NCI-H2196 (cell line): ENCODE measurements around the gene KCNIP2.

Experiments
- DNase-seq: peaks from one replicate; lab custom pipeline; 2025; ENCODE audit not compliant: unreplicated experiment; lab: John Stamatoyannopoulos, UW

Gene KCNIP2

GRCh38 chr10:101851411-101852116 is 8.0 kb upstream of the KCNIP2 start:
- DNase-seq = no peak

GRCh38 chr10:101850749-101851148 is 7.1 kb upstream of the KCNIP2 start:
- no peak for DNase-seq

- no peak for DNase-seq
Observed at GRCh38 chr10:101848894-101849351, 5.3 kb upstream of the KCNIP2 start.

GRCh38 chr10:101848408-101848807 is 4.8 kb upstream of the KCNIP2 start:
- DNase-seq = no peak

GRCh38 chr10:101845893-101846292 is 2.3 kb upstream of the KCNIP2 start:
- no peak for DNase-seq

GRCh38 chr10:101841826-101842225 is 1.8 kb downstream of the KCNIP2 start:
- DNase-seq = no peak

GRCh38 chr10:101840741-101841453 is 2.7 kb downstream of the KCNIP2 start:
- peak; percentile 56 for DNase-seq

GRCh38 chr10:101840102-101840684 is 3.4 kb downstream of the KCNIP2 start:
- peak; percentile 10 for DNase-seq

- DNase-seq = peak; percentile 16
Observed at GRCh38 chr10:101839416-101840063, 4.1 kb downstream of the KCNIP2 start.

GRCh38 chr10:101839002-101839401 is 4.6 kb downstream of the KCNIP2 start:
- DNase-seq = no peak

- no peak for DNase-seq
Observed at GRCh38 chr10:101838416-101838970, 5.1 kb downstream of the KCNIP2 start.

- no peak for DNase-seq
Observed at GRCh38 chr10:101837748-101838147, 5.9 kb downstream of the KCNIP2 start.

GRCh38 chr10:101835362-101835761 is 8.2 kb downstream of the KCNIP2 start:
- no peak for DNase-seq

GRCh38 chr10:101834341-101834740 is 9.3 kb downstream of the KCNIP2 start:
- no peak for DNase-seq

GRCh38 chr10:101833466-101833865 is 10.1 kb downstream of the KCNIP2 start:
- DNase-seq = no peak

- no peak for DNase-seq
Observed at GRCh38 chr10:101832325-101832771, 11.3 kb downstream of the KCNIP2 start.

GRCh38 chr10:101831169-101831811 is 12.3 kb downstream of the KCNIP2 start:
- DNase-seq = no peak

GRCh38 chr10:101830322-101831168 is 13.1 kb downstream of the KCNIP2 start:
- DNase-seq = peak; percentile 88

GRCh38 chr10:101829561-101830315 is 13.9 kb downstream of the KCNIP2 start:
- peak; percentile 36 for DNase-seq
